ENCODE results near the gene ANO2. TPM values are rescaled to one million over a fixed set of nuclear protein-coding genes. Genes with fewer than 3 reads are reported as not detected.
A peak's percentile ranks its signal among the peaks of the same experiment; 100 is the strongest.

The ANO2 gene
- total and polyA plus RNA-seq, 2 experiments from 2014 or later, result 2.3 to 4.6 TPM

DNA sequence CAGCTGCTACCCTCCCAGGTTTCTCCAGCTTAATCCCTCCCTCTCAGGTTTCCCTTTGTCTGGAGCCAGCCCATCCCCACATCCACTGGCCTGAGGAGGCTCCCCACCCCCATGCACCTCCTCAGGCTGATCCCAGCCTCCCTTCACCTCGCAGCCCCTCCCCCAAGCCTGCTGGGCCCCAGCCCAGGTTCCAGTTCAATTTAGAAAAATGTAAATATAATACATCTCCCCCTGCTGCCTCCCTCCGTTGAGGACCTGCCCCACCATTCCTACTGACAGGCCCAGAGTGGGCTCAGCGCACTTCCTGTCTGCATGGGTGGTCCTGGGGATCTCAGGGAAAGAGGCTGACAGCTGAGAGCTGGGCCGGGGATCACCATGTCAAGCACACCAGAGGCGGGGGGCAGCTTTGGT lies 357.3 kb downstream of the ANO2 start:
- Histone ChIP-seq H3K4me1 (ENCODE audit: insufficient read depth) (peaks cover 25% of the 10 kb centered on the region), H4K20me1 (replicated peaks; ENCODE audit: insufficient read depth) (no peaks in the 10 kb centered on the region), H3K4me2 (peak overlapping the region; percentile 55; the same call in 1 of the 2 replicates), H3K27ac (ENCODE audit: low read depth) (no peak overlapping the region), H2AFZ (no peak overlapping the region), H3K4me3 (no peak overlapping the region), H3K36me3 (ENCODE audit: insufficient read depth) (no peaks in the 10 kb centered on the region), H3K27me3 (ENCODE audit: insufficient read depth) (no peaks in the 10 kb centered on the region), H3K79me2 (replicated peaks; ENCODE audit: insufficient read depth) (no peaks in the 10 kb centered on the region), H3F3A (replicated peaks; ENCODE audit: low read depth) (no peaks in the 10 kb centered on the region), H3K9me2 (ENCODE audit: insufficient read depth) (peaks cover 20% of the 10 kb centered on the region)
- Mint-ChIP-seq H3K27ac (no peak overlapping the region), H3K4me1 (peaks cover 32% of the 10 kb centered on the region), H3K27me3 (ENCODE audit: insufficient read depth, low read depth, poor library complexity) (peaks cover 5% of the 10 kb centered on the region), H3K4me3 (no peak overlapping the region), H3K36me3 (ENCODE audit: low read depth) (no peaks in the 10 kb centered on the region), H3K9me3 (no peaks in the 10 kb centered on the region)
- no peak for TF ChIP-seq POLR2AphosphoS5 (IDR thresholded peaks at IDR 0.05; ENCODE audit: low read depth)
- TF ChIP-seq ZNF331 (CRISPR knock-in tag; IDR thresholded peaks at IDR 0.05; ENCODE audit: low read depth), result no peak
- no peak for TF ChIP-seq STAT1 (IDR thresholded peaks at IDR 0.05; ENCODE audit: unreplicated experiment)
- TF ChIP-seq EZH2 (IDR thresholded peaks at IDR 0.05; ENCODE audit: low read depth, unreplicated experiment), result no peak
- TF ChIP-seq, protein P1, sequence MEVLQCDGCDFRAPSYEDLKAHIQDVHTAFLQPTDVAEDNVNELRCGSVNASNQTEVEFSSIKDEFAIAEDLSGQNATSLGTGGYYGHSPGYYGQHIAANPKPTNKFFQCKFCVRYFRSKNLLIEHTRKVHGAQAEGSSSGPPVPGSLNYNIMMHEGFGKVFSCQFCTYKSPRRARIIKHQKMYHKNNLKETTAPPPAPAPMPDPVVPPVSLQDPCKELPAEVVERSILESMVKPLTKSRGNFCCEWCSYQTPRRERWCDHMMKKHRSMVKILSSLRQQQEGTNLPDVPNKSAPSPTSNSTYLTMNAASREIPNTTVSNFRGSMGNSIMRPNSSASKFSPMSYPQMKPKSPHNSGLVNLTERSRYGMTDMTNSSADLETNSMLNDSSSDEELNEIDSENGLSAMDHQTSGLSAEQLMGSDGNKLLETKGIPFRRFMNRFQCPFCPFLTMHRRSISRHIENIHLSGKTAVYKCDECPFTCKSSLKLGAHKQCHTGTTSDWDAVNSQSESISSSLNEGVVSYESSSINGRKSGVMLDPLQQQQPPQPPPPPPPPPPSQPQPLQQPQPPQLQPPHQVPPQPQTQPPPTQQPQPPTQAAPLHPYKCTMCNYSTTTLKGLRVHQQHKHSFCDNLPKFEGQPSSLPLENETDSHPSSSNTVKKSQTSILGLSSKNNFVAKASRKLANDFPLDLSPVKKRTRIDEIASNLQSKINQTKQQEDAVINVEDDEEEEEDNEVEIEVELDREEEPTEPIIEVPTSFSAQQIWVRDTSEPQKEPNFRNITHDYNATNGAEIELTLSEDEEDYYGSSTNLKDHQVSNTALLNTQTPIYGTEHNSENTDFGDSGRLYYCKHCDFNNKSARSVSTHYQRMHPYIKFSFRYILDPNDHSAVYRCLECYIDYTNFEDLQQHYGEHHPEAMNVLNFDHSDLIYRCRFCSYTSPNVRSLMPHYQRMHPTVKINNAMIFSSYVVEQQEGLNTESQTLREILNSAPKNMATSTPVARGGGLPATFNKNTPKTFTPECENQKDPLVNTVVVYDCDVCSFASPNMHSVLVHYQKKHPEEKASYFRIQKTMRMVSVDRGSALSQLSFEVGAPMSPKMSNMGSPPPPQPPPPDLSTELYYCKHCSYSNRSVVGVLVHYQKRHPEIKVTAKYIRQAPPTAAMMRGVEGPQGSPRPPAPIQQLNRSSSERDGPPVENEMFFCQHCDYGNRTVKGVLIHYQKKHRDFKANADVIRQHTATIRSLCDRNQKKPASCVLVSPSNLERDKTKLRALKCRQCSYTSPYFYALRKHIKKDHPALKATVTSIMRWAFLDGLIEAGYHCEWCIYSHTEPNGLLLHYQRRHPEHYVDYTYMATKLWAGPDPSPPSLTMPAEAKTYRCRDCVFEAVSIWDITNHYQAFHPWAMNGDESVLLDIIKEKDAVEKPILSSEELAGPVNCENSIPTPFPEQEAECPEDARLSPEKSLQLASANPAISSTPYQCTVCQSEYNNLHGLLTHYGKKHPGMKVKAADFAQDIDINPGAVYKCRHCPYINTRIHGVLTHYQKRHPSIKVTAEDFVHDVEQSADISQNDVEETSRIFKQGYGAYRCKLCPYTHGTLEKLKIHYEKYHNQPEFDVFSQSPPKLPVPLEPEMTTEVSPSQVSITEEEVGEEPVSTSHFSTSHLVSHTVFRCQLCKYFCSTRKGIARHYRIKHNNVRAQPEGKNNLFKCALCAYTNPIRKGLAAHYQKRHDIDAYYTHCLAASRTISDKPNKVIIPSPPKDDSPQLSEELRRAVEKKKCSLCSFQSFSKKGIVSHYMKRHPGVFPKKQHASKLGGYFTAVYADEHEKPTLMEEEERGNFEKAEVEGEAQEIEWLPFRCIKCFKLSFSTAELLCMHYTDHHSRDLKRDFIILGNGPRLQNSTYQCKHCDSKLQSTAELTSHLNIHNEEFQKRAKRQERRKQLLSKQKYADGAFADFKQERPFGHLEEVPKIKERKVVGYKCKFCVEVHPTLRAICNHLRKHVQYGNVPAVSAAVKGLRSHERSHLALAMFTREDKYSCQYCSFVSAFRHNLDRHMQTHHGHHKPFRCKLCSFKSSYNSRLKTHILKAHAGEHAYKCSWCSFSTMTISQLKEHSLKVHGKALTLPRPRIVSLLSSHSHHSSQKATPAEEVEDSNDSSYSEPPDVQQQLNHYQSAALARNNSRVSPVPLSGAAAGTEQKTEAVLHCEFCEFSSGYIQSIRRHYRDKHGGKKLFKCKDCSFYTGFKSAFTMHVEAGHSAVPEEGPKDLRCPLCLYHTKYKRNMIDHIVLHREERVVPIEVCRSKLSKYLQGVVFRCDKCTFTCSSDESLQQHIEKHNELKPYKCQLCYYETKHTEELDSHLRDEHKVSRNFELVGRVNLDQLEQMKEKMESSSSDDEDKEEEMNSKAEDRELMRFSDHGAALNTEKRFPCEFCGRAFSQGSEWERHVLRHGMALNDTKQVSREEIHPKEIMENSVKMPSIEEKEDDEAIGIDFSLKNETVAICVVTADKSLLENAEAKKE (CRISPR knock-in tag; IDR thresholded peaks at IDR 0.05), result no peak
- no peak for TF ChIP-seq CREB1 (CRISPR knock-in tag; IDR thresholded peaks at IDR 0.05; ENCODE audit: low read depth)
- TF ChIP-seq, protein P2, sequence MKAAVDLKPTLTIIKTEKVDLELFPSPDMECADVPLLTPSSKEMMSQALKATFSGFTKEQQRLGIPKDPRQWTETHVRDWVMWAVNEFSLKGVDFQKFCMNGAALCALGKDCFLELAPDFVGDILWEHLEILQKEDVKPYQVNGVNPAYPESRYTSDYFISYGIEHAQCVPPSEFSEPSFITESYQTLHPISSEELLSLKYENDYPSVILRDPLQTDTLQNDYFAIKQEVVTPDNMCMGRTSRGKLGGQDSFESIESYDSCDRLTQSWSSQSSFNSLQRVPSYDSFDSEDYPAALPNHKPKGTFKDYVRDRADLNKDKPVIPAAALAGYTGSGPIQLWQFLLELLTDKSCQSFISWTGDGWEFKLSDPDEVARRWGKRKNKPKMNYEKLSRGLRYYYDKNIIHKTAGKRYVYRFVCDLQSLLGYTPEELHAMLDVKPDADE (IDR thresholded peaks at IDR 0.05), result no peak
- no peak for TF ChIP-seq ZNF114 (CRISPR knock-in tag; IDR thresholded peaks at IDR 0.05)
- TF ChIP-seq JUNB (IDR thresholded peaks at IDR 0.05; ENCODE audit: unreplicated experiment), result no peak
- peak; percentile 96 for ATAC-seq
- DNase-seq (ENCODE audit: low spot score), result peak; percentile 41

Data from GM23338 (cell line).